HuH-7 (cell line): ENCODE data around the gene LRRC42.

Experiments used
- DNase-seq: peaks from one replicate; pipeline ENCODE4 v3.0.0; 2011; ENCODE audit warnings: low spot score

LRRC42 gene

GRCh38 chr1:53942127-53942957 is 3.8 kb upstream of the LRRC42 start:
- DNase-seq = no peak

GRCh38 chr1:53943090-53943489 is 3.1 kb upstream of the LRRC42 start:
- no peak for DNase-seq

- no peak for DNase-seq
Measured at GRCh38 chr1:53943490-53944043, 2.6 kb upstream of the LRRC42 start.

- DNase-seq = no peak
Measured at GRCh38 chr1:53944469-53945182, 1.5 kb upstream of the LRRC42 start.

- DNase-seq = no peak
Measured at GRCh38 chr1:53945183-53945432, 1.0 kb upstream of the LRRC42 start.

GRCh38 chr1:53945433-53946251 is 508 bp upstream of the LRRC42 start, which contains the start of gene IFT25:
Gene IFT25 (minus strand): TSS chr1:53945699. CDS start chr1:53940082, 5,617 bp downstream.
- DNase-seq = peak; percentile 76

GRCh38 chr1:53947172-53947907 is 1.2 kb downstream of the LRRC42 start:
- no peak for DNase-seq

- no peak for DNase-seq
Measured at GRCh38 chr1:53948291-53948690, 2.1 kb downstream of the LRRC42 start.

GRCh38 chr1:53949023-53949990 is 3.2 kb downstream of the LRRC42 start:
- DNase-seq = peak; percentile 55

GRCh38 chr1:53951697-53952096 is 5.5 kb downstream of the LRRC42 start:
- no peak for DNase-seq

- DNase-seq = no peak
Measured at GRCh38 chr1:53954128-53954527, 8.0 kb downstream of the LRRC42 start.

- DNase-seq = no peak
Measured at GRCh38 chr1:53956308-53957168, 10.4 kb downstream of the LRRC42 start.

GRCh38 chr1:53957194-53957818 is 11.2 kb downstream of the LRRC42 start:
- DNase-seq = no peak

- no peak for DNase-seq
Measured at GRCh38 chr1:53959664-53960250, 13.6 kb downstream of the LRRC42 start.

- no peak for DNase-seq
Measured at GRCh38 chr1:53962395-53962794, 16.2 kb downstream of the LRRC42 start.

GRCh38 chr1:53963460-53963859 is 17.3 kb downstream of the LRRC42 start:
- DNase-seq = no peak

GRCh38 chr1:53964109-53964508 is 18.0 kb downstream of the LRRC42 start:
- no peak for DNase-seq

- DNase-seq = no peak
Measured at GRCh38 chr1:53966794-53967193, 20.6 kb downstream of the LRRC42 start.
